Keratinocyte (primary cell): ENCODE data around the gene QTRT2.

ENCODE experiments used
- CTCF ChIP-seq, 3 experiments: IDR thresholded peaks in 1 of 3; conservative IDR thresholded peaks in 1 of 3; optimal IDR thresholded peaks in 1 of 3; 2 replicates in 2 of 3; 3 replicates in 1 of 3; pipeline versions ENCODE3 to v1.5.1; 2011; ENCODE audit warnings: low read length in 3 of 3, mild to moderate bottlenecking in 3 of 3, moderate library complexity in 2 of 3, control low read depth in 1 of 3, inconsistent platforms in 1 of 3; ENCODE audit not compliant: insufficient read depth in 2 of 3; ENCODE audit errors: extremely low read depth in 1 of 3
- EZH2 ChIP-seq: IDR thresholded peaks from one replicate; pipeline ENCODE4 v1.6.1; 2012; ENCODE audit warnings: inconsistent platforms, mild to moderate bottlenecking, low read length, moderate library complexity

GRCh38 chr3:114078126-114078525, 21.6 kb downstream of the QTRT2 start:
- no peak for TF ChIP-seq CTCF (optimal IDR thresholded peaks at IDR 0.05 in 1 of 3, IDR thresholded peaks at IDR 0.05 in 1 of 3, conservative IDR thresholded peaks at IDR 0.05 in 1 of 3; ENCODE audit: extremely low read depth in 1 of 3, insufficient read depth in 2 of 3, low read length in 3 of 3)
- TF ChIP-seq EZH2, result no peak
